ENCODE measurements around the gene CHAC2. TPM values are rescaled to one million over a fixed set of nuclear protein-coding genes. Genes with fewer than 3 reads are reported as not detected.

CHAC2 gene
- total and polyA plus RNA-seq, 8 donors, result 0.45 to 6.6 (median 4.1) TPM; not detected in 2

DNA sequence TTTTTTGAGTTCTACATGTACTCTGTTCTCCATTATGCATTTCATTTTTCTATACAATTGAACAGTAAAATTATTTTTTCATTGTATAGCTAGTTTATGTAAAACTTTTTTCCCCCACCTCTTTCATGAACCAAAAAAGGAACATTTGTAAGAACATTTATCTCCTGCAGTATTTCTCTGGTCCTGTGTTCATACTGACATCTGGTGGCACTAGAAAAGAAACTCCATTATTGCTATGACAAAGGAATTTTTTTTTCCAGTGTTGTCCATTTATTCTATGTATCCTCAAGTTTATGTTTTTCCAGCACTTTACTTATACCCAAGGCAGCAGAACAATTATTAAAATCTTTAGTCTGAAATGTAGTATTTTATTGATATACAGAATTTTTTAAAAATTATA lies 27.4 kb upstream of the CHAC2 start:
- no peaks in the 10 kb centered on the region for H3K9me3 ChIP-seq
- peaks cover 0 to 11% (median 6%) of the 10 kb centered on the region in 4 donors for H3K36me3 ChIP-seq
- no peak for TF ChIP-seq POLR2A (IDR thresholded peaks at IDR 0.05)
- no peak for TF ChIP-seq EP300 (IDR thresholded peaks at IDR 0.05)
- TF ChIP-seq, protein P1, sequence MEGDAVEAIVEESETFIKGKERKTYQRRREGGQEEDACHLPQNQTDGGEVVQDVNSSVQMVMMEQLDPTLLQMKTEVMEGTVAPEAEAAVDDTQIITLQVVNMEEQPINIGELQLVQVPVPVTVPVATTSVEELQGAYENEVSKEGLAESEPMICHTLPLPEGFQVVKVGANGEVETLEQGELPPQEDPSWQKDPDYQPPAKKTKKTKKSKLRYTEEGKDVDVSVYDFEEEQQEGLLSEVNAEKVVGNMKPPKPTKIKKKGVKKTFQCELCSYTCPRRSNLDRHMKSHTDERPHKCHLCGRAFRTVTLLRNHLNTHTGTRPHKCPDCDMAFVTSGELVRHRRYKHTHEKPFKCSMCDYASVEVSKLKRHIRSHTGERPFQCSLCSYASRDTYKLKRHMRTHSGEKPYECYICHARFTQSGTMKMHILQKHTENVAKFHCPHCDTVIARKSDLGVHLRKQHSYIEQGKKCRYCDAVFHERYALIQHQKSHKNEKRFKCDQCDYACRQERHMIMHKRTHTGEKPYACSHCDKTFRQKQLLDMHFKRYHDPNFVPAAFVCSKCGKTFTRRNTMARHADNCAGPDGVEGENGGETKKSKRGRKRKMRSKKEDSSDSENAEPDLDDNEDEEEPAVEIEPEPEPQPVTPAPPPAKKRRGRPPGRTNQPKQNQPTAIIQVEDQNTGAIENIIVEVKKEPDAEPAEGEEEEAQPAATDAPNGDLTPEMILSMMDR (IDR thresholded peaks at IDR 0.05), result no peak
- no peak for TF ChIP-seq POLR2AphosphoS5 (IDR thresholded peaks at IDR 0.05)
- no peak overlapping the region for H3K27ac ChIP-seq
- H3K27me3 ChIP-seq, result no peaks in the 10 kb centered on the region
- H3K4me3 ChIP-seq, result no peak overlapping the region
- intact Hi-C loops (cut with DNase I; ENCODE audit: low total_unique reads), result no loop called here
- peak in 1 of 2 donors; percentile 58 for DNase-seq
- peaks cover 0 to 8% (median 4%) of the 10 kb centered on the region in 4 donors for H3K4me1 ChIP-seq

DNA sequence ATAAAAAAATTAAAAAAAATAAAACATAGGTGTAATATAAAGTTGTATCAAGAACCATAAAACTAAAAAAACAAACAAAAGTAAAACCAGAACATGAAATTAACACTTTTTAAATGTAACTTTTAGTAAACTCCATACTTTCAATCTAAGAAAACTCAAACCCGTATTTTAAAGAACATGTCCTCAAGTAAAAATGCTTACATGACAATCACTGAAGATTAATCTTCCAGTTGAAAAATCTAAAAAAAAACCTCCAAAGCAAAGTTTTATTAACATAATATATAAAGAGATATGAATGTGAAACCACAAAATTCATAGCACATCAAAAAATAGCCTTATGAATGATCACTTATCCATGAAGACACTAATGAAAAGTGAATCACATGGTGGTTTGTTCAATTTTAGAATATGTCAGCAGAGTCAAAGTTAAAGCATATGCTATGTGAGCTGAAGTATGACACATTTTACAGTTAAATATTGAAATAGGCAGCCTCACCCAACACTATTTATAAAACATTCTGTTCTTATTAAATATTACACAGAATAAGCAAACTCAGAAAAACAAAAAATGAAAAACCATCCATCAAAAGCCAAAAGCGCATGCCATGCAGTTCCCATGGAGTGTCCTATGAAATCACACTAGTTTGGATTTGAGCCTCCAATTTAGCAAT lies 23.1 kb upstream of the CHAC2 start:
- WGBS, 5 donors, result 81 to 88% (median 86%) methylated on average over 2 of the region's 2 CpGs
- Histone ChIP-seq H3K4me3 (no peak overlapping the region), H3K27me3 (no peaks in the 10 kb centered on the region), H3K9me3 (no peaks in the 10 kb centered on the region), H3K36me3 (peaks cover 12 to 29% (median 21%) of the 10 kb centered on the region in 4 donors), H3K4me1 (peaks cover 0 to 8% (median 4%) of the 10 kb centered on the region in 4 donors), H3K27ac (peak overlapping the region in 1 of 5 donors; percentile 26)
- no peak for DNase-seq
- intact Hi-C loops (cut with DNase I; ENCODE audit: low total_unique reads), result no loop called here
- TF ChIP-seq, protein P1 (IDR thresholded peaks at IDR 0.05), result no peak
- TF ChIP-seq POLR2AphosphoS5 (IDR thresholded peaks at IDR 0.05), result no peak
- TF ChIP-seq POLR2A (IDR thresholded peaks at IDR 0.05), result no peak
- TF ChIP-seq EP300 (IDR thresholded peaks at IDR 0.05), result no peak

DNA sequence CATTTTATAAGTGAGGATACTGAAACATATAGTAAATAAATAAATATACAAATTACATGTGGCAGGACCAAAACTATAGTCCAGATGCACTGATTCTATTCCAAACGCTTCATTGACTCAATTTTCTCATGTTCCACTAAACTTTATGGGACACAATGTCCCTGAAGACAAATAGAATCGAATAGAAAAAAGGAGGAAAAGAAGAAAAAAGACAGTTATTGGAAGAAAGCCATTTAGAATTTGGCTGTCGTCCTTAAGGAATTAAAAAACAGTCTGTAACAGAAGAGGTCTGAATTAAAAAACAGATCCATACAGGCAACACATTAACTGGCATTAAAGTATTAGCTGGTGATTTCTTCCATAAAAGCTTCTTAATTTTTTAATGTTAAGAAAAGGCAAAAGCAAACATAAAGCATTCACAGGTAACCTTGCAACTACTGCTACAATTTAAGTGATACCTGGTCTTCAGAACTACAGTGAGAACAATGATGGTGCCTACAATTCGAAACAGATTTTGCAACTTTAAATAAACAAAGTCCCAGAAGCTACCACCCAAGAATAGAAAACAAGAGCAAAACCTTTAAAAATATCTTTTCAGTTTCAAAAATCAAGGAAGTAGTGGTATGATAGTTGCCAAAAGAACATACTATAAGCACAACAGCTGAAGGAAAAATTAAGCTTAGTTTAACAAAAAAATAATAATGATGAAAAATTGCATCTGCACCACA lies 17.4 kb upstream of the CHAC2 start:
- intact Hi-C loops (cut with DNase I; ENCODE audit: low total_unique reads), result no loop called here
- H3K36me3 ChIP-seq, result peaks cover 12 to 34% (median 24%) of the 10 kb centered on the region in 4 donors
- 73 to 87% (median 80%) methylated on average over 4 of the region's 4 CpGs for WGBS, 5 donors
- H3K27ac ChIP-seq, result no peak overlapping the region
- TF ChIP-seq POLR2AphosphoS5 (IDR thresholded peaks at IDR 0.05) (no peak), POLR2A (IDR thresholded peaks at IDR 0.05) (no peak), EP300 (IDR thresholded peaks at IDR 0.05) (no peak)
- TF ChIP-seq, protein P1 (IDR thresholded peaks at IDR 0.05), result no peak
- no peak overlapping the region for H3K4me3 ChIP-seq
- H3K27me3 ChIP-seq, result no peaks in the 10 kb centered on the region
- no peaks in the 10 kb centered on the region for H3K9me3 ChIP-seq
- DNase-seq, result no peak
- H3K4me1 ChIP-seq, result peaks cover 0 to 7% (median 0%) of the 10 kb centered on the region in 4 donors

DNA sequence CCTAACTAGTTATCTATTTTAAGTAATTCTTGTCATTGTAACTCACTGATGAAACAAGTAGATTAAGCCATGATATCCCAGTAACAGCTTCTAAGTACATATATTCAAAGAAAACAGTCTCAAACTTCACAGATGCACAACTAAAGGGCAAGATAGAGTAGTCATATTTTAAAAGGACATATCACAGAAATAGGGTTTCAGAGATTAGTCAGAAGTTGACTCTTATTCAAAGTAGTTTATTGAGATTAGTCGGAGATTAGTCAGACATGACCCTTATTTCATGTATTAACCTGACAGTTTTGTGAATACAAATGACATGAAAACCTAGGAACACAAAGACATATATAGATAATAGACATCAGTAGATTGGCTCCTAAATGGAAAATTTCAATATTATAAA lies 15.9 kb upstream of the CHAC2 start:
- DNase-seq, result no peak
- intact Hi-C loops (cut with DNase I; ENCODE audit: low total_unique reads), result no loop called here
- no peak overlapping the region for H3K27ac ChIP-seq
- H3K36me3 ChIP-seq, result peaks cover 12 to 41% (median 31%) of the 10 kb centered on the region in 4 donors
- TF ChIP-seq EP300 (IDR thresholded peaks at IDR 0.05) (no peak), POLR2AphosphoS5 (IDR thresholded peaks at IDR 0.05) (no peak), POLR2A (IDR thresholded peaks at IDR 0.05) (no peak)
- TF ChIP-seq, protein P1 (IDR thresholded peaks at IDR 0.05), result no peak
- H3K27me3 ChIP-seq, result no peaks in the 10 kb centered on the region
- H3K9me3 ChIP-seq, result no peaks in the 10 kb centered on the region
- H3K4me3 ChIP-seq, result no peak overlapping the region
- 76 to 92% (median 80%) methylated on average over 1 of the region's 1 CpG for WGBS, 5 donors
- H3K4me1 ChIP-seq, result peaks cover 0 to 7% (median 0%) of the 10 kb centered on the region in 4 donors

Data from stomach (tissue), 9 donors.